Activated CD4-positive, alpha-beta T cell treated with anti-CD3 and anti-CD28 coated beads, Interleukin-10, Interleukin-2, amounts not matched to agents 100 ng/mL and 50 ng/mL, durations not matched to agents 16 hours and 8 hours (primary cell): ENCODE data around the gene GRAP2.

Experiments
- DNase-seq: peaks from one replicate; pipeline ENCODE4 v3.0.0-alpha.2; 2020

Gene GRAP2

DNA sequence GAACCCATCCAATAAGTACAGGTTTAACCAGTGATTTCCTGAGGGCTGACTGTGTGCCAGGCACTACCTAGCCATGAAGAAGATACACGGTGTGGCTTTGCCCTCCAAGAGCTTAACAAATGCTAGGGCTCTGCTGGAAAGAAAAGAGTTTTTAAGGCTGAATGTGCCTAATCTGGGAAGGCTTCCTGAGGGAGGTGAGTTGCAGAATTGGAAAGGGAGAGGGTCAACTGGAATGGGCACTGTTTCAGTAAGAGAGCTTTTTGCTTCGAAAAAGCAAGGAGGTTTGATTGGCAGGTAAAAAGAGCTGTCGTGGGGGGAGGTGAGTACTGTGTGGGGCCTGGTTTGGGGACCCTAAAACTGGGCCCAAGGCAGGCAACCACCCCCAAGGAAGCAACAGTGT is 96.5 kb downstream of the GRAP2 start:
- DNase-seq = no peak

DNA sequence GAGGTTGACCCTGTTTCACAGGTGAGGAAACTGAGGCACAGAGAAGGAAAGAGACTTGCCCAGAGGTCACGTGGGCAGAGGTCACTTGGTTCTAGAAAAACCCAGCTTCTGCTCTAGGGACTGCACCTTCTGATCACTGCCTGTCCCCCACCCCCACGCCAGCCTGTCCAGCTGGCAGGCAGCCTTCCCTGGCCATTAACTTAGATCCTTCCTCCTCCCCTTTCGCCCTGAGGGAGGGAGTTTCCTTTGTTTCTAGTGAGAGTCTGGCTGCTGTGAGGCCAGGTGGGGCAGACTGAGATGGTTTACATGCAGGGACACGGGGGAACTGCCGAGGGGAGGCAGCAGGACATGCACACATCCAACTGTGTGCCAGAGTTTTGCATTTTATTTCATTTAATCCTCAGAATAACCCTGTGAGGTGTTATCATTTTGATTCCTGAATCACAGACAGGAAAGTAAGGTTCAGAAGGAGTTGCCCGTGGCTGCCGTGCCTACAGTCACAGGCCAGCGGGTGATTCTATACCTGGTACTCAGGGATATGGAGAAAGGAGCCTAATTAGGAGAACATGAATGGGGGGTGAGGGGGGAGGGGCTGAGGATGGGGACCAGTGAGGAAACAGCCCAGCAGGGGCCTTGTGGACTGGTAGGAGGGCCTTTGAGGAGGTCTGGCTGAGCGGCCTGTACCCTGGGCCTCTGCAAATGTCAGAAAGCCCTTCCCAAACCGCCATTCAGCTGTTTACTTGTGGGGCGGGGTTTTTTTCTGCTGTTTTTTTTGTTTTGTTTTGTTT is 97.2 kb downstream of the GRAP2 start:
- DNase-seq = no peak

DNA sequence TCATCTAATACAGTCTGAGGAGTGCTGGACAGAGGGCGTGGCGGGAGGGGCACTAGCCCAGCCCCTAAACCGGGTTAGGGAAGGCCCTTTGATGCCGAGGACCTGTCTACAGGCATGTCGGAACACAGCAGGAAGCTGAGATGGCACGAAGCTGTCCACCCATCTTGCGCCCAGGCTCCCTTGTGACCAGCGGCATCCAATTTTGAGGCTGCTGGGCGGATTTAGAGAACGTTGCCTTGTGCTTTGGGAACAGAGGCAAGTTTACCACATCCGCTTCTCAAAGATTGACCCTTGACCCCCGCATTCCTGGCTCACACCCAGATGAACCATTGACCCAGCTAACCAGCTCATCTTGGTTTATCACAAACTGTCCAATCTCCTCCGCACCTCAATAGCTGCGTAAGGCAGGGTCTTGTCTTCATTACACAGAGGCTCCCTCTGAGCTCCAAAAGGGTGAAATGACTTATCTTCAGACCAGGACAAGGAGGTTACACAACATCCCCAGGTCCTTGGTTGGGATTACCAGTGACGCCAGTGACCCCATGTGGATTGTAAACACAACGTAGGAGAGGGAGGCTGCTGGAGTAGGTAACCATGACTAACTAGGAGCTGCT is 98.4 kb downstream of the GRAP2 start:
- peak; percentile 10 for DNase-seq

DNA sequence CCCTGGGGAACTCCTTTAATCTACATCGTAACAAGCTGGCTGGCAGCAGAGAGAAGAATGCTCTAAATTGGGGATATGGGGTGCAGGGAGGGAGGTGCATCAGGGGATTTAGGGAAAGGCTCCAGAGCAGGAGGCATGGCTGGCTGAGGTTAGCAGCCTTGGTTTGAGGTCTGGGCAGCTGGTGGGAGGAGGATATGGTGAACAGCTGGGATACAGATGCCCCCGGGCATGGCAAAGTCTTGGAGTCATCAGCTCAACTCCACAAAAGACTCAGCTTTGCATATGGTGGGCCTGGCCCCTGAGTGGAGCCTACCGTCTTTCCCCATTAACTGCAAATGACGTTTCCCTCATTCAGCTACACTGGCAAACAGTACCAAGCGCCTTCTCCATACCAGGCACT is 99.3 kb downstream of the GRAP2 start:
- no peak for DNase-seq

DNA sequence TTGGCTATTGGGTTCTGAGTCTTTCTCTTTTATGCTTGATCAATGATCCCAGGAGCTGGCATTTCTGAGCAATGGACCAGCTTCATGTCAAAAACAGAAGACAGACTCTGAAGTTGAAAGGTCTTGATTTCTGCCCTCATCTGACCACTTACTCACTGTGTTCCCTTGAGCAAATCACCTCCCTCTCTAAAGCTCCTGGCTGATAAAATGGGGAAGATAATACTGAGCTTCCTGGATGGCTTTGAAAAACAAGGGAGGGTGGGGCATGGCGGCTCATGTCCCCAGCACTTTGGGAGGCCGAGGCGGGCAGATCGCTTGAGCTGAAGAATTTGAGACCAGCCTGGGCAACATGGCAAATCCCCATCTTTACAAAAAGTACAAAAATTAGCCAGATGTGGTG is 100.2 kb downstream of the GRAP2 start:
- no peak for DNase-seq

DNA sequence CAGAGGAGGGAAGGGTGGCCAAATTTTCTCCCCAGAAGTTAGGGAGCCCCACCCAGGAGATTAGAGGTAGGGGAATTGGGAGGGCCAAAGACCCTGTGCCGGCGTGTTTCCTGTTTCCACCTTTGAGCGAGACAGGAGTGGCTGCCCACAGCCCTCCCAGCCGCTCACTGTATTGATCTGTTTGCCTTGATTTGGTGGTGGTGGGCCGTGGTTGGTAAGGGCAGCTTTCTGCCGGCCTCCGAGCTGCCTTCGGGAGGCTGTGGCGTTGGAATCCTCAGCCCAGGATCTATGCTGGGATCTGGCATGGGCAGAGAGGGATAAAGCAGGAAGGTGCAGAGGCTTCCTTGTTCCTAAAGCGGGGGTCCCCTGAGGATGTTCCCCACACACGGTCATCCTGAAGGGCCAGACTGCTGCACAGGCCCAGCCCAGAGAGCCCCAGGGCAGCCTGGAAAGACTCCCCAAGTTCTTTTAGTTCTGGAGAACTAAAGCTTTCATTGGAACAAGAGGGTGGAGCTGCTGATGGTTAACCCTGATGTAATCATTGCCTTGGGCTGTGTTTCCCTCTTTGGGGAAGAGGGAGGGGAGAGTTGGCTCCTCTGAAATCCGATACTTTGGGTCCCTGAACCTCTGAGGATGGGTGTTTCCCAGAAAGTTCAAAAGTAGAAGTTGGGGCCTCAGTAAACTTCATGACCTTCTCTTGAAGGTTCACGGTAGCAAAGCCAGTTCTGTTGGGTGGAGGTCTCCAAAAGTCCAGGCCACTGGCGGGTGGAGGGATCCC is 101.1 kb downstream of the GRAP2 start:
- no peak for DNase-seq

DNA sequence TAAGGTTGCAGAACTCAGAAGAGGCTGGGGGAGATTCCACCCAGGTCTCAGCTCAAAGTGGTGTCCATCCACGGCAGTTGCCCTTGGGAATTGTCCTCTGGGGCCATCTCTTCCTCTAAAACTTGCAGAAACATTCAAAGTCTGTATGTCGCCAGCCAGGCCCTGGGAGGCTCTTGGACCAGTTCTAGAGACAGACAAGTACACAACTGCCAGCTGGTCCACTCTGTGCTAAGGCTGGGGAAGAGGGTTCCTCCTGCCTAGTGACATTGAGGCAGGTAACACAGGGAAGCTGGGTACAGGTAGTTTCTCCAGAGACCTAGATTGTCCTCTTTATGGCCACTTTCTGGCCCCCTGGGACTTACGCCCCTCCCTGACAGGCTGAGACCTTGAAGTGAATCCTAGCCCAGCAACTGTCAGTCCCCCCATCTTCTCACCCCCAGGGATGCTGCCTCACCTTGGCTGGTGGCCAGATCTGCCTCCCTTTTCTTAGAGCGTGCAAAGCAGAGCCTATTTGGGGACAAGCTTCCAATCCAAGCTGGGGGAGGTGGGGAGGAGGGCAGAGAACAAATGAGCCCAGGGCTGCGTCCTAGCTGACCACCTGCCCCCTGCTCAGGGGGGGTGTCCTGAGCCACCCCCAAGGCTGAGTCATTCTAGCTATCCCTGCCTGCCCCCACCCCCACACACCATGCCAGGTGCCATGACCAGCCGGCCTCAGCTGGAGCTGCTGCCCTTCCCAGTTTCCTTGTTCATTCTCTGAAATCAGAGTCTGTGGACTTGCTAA is 102.2 kb downstream of the GRAP2 start:
- no peak for DNase-seq

DNA sequence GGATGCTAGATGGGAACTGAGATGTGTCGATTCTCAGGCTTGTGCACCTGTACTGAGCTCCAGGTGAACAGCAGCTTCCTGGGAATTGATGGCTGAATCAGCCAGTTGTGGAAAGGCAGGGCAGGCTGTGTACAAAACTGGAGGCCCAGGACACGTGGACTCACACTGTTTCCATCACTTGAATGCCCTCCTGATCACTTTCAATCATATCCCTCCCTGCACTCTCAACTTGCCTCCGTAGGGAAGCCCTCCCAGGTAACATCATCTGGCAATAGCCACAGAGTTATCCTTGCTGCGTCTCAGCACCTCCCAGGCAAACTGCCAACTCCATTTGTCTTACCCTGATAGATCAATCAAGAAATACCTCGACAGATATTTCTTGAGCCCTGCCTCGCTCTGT is 104.0 kb downstream of the GRAP2 start:
- DNase-seq = no peak

DNA sequence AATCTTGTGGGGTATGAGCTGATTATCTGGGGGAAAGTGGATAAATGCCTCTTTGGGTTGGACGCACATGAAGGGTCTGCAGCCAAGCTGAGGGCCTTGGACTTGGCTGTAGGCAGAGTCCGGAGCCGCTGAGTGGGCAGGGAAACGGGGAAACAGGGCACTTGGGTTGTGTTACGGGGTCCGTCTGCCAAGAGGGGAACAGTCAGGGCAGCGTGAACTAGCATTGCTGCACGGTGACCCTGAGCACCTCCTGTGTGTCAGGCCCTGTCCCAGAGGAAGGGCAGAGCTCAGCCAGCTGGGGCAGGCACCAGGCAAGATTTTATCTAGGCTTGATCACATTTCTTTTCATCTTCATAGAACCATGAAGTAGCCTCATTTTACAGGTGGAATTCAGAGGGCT is 105.8 kb downstream of the GRAP2 start:
- no peak for DNase-seq

DNA sequence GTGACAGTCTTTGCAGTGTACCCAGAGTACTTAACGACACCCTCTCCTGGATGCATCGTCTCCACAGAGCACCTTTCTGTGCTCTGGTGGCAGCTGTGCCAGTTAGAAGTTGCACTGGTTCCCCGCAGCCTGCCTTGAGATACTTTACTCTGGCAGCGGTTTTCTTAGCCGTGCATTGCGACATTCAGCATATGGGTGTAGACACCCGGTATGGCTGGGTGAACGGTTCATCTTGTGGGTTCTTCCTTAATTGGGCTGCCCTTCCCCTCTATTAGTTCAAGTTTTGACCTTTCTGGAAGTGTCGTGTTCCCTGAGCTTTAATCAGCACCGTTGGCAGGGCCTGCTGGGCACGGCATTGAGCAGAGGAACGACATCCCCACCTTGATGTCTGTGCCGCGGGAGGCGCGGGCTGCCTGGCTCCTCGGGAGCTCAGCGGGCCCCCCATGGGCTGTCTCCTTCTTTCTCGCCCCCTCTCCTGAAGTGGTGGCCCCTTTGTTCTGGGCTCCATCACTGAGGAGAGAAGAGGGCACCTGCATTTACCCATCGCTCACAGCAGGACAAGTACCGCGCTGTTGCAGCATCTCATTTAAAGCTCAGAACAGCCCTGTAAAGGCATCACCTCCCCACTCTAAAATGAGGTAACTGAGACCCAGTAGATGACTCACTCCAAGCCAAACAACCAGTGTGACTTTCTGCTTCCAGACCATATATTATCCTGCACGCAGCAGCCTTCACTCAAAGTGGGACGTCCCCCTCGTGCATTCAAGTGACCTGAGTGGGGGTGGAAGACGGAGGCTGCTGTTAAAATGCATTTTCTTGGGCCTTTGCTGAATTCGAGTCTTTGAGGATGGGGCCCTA is 107.2 kb downstream of the GRAP2 start:
- no peak for DNase-seq

DNA sequence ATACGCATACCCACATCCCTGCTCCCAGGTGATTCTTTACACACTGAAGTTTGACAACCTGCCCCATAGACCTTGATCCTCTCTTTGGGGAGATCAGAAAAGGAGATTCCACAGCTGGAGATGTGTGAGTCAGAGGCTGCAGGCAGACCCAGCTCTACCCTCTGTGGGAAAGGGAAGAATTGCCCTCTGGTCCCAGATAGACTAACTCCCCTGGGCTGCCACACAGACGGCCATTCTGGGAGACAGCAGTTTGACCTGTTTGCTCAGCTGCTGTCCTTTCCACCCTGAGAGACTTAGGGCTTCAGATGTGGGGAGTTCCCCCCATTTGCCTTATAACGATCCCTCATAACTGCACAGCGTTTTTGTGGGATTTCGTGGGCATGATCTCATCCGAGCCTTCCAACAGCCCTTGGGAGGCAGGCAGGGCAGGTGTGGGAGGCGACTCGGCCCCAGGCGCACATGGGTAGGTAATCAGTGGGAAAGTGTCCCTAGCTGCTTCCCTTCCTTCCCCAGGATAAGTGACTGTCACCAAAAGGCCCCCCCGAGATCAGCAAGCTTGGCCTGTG is 107.9 kb downstream of the GRAP2 start:
- DNase-seq = no peak

DNA sequence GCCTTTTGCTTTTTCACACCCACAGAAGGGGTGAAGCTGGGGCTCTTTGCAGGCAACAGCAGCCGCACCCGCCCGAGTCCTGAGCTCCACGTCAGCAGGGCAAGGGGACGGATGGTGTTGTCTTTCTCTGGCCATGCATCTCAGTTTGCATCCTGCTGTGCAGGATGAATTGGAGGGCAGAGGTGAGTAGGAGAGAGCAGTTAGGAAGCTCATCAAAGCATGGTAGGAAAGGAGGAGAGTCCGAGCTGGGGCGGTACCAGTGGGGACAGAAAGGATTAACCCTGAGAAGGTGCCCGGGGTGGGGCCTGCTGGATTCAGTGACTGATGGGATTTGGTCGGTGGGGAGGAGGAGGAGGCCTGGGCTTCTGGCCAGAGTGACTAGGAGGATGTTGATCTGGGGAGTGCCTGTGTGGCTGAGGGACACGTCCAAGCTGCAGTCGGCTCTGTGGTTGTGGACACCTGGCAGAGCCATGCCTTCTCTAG is 108.4 kb downstream of the GRAP2 start:
- DNase-seq = no peak

DNA sequence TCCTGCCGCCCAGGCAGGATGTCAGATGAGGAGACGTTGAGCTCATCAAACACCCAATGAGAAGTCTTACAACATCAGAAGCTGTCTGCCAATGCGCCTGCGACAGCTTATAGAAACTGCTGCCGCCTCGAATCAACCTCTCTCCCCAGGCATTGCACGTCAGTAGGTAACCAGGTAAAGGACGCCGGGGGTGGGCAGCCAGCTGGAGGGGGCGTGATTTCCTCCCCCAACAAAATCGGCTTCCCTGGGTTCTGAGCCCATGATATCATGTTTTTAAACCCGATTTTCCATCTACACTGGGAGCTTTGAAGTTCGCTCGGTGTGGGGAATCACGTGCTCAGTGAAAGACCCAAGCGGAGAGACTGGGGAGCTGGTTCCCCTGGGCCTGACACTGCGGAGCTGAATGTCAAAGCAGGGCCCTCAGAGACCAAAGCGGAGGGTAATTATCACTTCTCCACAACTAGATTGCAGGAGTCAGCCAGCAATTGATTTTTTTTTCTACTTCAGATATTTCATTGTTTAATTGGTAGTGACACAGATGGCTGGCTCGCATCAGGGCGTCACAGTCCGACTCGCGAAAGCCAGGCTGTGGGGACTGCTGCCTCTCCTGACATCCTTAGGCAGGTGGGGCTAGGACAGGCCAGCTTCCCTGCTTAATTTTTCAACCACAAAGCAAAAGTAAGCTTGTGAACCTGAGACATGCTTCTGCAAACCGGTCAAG is 109.2 kb downstream of the GRAP2 start:
- DNase-seq = peak; percentile 17

DNA sequence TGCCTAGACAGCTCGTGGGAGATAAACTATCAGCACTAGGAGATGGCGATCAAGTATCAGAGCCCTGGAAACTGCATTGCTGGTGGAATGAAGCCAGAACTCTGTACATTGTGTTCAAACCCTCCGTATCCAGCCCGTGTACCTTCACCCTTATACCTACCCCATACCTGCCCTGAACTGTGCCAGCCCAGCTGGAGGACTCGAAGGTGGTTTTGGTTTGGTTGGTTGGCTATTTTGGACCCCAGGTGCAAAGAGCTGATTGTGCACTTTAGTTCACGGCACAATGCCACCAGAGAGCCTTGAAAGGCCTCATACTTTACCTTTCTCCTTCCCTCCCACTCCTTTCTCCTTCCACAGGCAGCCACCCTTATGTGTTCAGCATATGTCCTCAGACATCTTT is 109.9 kb downstream of the GRAP2 start:
- no peak for DNase-seq

DNA sequence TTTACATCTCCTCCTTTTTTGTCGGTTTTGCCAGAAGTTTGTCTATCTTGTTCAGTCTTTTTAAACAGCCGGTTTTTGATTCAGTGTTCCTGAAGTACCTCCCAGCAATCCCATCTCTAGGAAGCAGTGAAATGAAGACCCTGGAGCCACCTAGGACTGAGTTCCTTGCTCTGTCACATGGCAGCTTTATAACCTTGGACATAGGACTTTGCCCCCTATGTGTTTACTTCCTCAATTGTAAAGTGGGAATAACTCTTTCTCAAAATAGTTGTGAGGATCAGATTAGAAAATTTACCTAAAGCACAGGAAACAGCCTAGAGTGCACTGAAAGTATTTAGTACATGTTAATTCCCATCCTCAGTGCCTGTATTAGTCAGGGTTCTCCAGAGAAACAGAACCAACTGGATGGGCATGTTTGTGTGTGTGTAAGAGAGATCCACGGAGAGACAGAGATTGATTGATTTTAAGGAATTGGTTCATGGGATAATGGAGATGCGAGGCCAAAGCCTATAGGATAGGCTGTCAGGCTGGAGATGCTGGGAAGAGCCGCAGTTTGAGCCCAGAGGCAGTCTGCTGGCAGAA is 113.9 kb downstream of the GRAP2 start:
- DNase-seq = no peak

DNA sequence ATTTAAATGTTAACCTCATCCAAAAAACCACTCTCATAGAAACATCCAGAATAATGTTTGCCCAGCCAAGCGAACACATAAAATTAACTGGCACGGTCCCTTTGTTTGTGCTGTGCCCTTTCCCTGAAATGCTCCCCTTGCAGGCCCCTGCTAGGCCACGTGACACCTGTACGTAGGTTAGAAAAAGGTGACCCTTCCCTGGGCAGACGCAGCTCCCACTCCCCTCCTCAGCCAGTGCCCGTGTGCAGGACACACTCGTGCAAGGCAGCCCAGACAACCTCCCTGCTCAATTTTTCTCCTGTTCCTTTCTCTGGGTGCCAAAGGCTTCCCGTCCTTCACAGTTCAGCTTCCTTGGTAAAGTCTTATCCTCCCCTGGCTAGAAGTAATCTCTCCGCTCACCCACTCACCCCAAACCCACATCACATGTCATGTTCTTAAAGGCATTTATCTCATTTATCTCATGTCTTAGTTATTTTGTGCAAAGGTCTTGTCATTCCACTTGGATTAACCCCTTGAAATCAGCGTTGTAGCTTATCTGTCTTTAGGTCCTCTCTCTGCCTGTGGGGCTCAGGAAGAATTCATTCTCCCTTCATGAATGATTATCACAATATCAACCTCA is 114.6 kb downstream of the GRAP2 start:
- no peak for DNase-seq

DNA sequence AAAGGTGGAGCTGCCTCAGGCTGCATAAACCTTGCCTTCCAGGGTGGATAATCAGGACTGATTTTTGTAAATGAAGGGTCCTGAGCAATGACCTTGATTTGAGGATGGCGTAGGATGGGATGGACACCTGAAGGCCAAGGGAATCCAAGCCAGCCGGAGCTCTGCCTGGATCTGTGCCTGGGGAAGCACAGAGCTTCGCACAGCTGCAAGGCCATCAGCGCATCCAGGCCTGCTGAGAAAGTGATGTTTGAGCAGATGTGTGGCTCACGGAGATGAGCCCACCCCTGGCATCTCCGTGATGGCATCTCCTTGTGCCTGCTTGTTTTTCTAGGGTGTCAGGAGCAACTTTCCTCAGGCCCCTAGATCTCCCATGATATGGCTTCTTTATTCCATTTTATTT is 117.2 kb downstream of the GRAP2 start:
- no peak for DNase-seq

DNA sequence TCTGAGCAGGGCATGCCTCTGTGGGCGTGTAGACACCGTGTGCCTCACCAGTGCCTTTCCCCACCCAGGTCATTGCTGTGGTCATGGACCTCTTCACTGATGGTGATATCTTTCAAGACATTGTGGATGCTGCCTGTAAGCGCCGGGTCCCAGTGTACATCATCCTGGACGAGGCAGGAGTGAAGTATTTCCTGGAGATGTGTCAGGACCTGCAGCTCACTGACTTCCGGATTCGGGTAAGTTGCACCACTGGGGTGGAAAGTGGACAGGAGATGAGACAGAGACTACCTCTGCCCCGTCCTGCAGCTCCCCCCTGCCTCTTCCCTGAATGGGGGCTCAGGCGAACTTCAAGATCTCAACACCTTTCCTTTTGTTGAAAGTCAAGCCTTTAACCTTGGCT is 118.2 kb downstream of the GRAP2 start:
- no peak for DNase-seq

DNA sequence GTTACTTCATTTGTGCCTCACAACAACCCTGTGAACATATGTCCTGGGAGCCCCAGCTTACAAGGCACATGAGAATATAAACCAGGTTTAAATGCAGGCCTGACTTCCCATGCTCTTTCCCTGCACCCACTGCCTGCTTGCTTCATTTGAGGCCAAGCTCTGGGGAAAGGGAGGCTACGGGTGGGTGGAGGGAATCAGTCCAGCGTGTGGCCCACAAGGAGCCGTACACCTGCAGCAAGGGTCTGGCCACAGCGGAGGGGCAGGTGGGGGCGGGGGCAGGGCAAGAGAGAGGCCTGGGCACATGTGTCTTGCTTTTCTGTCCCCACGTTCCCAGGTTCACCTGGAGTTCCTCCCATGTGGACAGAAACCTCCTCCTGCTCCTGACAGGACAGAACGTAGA is 120.1 kb downstream of the GRAP2 start:
- DNase-seq = no peak

DNA sequence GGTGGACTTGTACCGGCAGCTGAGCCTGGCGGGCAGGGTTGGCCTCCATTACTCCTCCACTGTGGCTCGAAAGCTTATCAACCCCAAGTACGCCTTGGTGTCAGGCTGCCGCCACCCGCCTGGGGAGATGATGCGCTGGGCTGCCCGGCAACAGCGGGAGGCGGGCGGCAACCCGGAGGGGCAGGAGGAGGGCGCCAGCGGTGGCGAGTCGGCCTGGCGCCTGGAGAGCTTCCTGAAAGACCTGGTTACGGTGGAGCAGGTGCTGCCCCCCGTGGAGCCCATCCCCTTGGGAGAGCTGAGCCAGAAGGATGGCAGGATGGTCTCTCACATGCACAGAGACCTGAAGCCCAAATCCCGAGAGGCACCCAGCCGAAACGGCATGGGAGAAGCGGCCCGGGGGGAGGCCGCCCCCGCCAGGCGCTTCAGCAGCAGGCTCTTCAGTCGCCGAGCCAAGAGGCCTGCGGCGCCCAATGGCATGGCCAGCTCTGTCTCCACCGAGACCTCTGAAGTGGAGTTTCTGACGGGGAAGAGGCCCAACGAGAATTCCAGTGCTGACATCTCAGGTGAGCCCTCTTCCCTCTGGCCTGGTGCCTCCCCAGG is 120.6 kb downstream of the GRAP2 start:
- no peak for DNase-seq
